CD4-positive, alpha-beta T cell (primary cell): ENCODE results near the gene GABARAPL2. TPM values are rescaled to one million over a fixed set of nuclear protein-coding genes. Genes with fewer than 3 reads are reported as not detected.
"Not testable (repeated sequence)": the region's sequence is repeated elsewhere in the genome, so short reads cannot be mapped to it uniquely, and the experiment has no call there.

Experiments used
- ATAC-seq: fragments of 200-7000 bp; cut with Tn5 transposase; one replicate; pipeline ENCODE4 v1.10.0; 2022; ENCODE audit warnings: mild to moderate bottlenecking; ENCODE audit not compliant: poor library complexity
- CTCF ChIA-PET: fragments of 350-600 bp; sonication (Branson Sonifier 250); formaldehyde crosslinking; loops from one replicate; lab custom pipeline; 2021; ENCODE audit warnings: antibody characterized with exemption, inconsistent platforms; lab: Charles Lee
- POLR2A ChIA-PET: fragments of 350-600 bp; sonication (Branson Sonifier 250); formaldehyde crosslinking; loops from one replicate; lab custom pipeline; 2021; ENCODE audit warnings: antibody characterized with exemption, inconsistent platforms; lab: Charles Lee
- DNase-seq, 14 experiments: peaks; one replicate each; pipeline ENCODE4 v3.0.0-alpha.2; 2013 to 2020; ENCODE audit warnings: mixed read lengths in 2 of 14
- H3K27ac ChIP-seq, 2 donors: one replicate each; pipeline versions ENCODE4 v1.5.1 to v1.7.0; 2013; ENCODE audit warnings: low read length in 2 of 2, low read depth in 1 of 2, mild to moderate bottlenecking in 1 of 2
- H3K27me3 ChIP-seq, 2 experiments: 1 replicate in 1 of 2; 2 replicates in 1 of 2; pipeline versions ENCODE4 v1.6.1 to v1.7.0; 2013; ENCODE audit warnings: low read length in 2 of 2, control low read depth in 1 of 2, mild to moderate bottlenecking in 1 of 2, moderate library complexity in 1 of 2; ENCODE audit not compliant: insufficient read depth in 2 of 2, control insufficient read depth in 1 of 2
- H3K36me3 ChIP-seq: one replicate; pipeline ENCODE4 v1.6.1; 2013; ENCODE audit warnings: low read length, control low read depth; ENCODE audit not compliant: insufficient read depth
- H3K4me1 ChIP-seq: one replicate; pipeline ENCODE4 v1.6.1; 2013; ENCODE audit warnings: low read length, control low read depth; ENCODE audit not compliant: insufficient read depth
- H3K4me3 ChIP-seq: one replicate; pipeline ENCODE4 v1.5.1; 2013; ENCODE audit warnings: mild to moderate bottlenecking, low read length, moderate library complexity
- H3K9me3 ChIP-seq, 2 experiments: 1 replicate in 1 of 2; 2 replicates in 1 of 2; pipeline versions ENCODE4 v1.6.1 to v1.7.0; 2013; ENCODE audit warnings: low read length in 2 of 2, mild to moderate bottlenecking in 2 of 2, control low read depth in 1 of 2, moderate library complexity in 1 of 2; ENCODE audit not compliant: control insufficient read depth in 1 of 2, insufficient read depth in 1 of 2
- H3K27ac Mint-ChIP-seq: one replicate; pipeline ENCODE4 v1.8.0; 2020; ENCODE audit warnings: mixed read lengths
- H3K27me3 Mint-ChIP-seq: one replicate; pipeline ENCODE4 v1.8.0; 2021; ENCODE audit warnings: mixed read lengths
- H3K36me3 Mint-ChIP-seq: one replicate; pipeline ENCODE4 v1.8.0; 2021; ENCODE audit warnings: low read depth, mixed read lengths
- H3K4me1 Mint-ChIP-seq: one replicate; pipeline ENCODE4 v1.8.0; 2021; ENCODE audit warnings: low read depth, mixed read lengths
- H3K4me3 Mint-ChIP-seq: one replicate; pipeline ENCODE4 v1.8.0; 2020; ENCODE audit warnings: mild to moderate bottlenecking, mixed read lengths
- H3K9me3 Mint-ChIP-seq: one replicate; pipeline ENCODE4 v1.8.0; 2020; ENCODE audit warnings: mixed read lengths
- CTCF ChIP-seq: fragments of 200-600 bp; IDR thresholded peaks from one replicate; pipeline ENCODE4 v1.8.0; 2022; ENCODE audit warnings: antibody characterized with exemption, mild to moderate bottlenecking
- intact Hi-C, 2 experiments: fragments of 100-400 bp; cut with DNase I in 1 of 2; cut with micrococcal nuclease in 1 of 2; formaldehyde crosslinking; loops; one replicate each; pipeline versions ENCODE4 v1.15.1 to v1.9.0; 2023 to 2025; cut with DNase I, micrococcal nuclease
- total RNA-seq, 174 experiments: library from RNA in 2 of 174; stranded (reverse) in 2 of 174; gene quantifications; one replicate each; pipeline ENCODE4 v1.2.3 and lab custom pipeline; 2021 to 2026

The GABARAPL2 gene
- total RNA-seq, 2 experiments from 2014 or later = 44.6 to 48.3 TPM

DNA sequence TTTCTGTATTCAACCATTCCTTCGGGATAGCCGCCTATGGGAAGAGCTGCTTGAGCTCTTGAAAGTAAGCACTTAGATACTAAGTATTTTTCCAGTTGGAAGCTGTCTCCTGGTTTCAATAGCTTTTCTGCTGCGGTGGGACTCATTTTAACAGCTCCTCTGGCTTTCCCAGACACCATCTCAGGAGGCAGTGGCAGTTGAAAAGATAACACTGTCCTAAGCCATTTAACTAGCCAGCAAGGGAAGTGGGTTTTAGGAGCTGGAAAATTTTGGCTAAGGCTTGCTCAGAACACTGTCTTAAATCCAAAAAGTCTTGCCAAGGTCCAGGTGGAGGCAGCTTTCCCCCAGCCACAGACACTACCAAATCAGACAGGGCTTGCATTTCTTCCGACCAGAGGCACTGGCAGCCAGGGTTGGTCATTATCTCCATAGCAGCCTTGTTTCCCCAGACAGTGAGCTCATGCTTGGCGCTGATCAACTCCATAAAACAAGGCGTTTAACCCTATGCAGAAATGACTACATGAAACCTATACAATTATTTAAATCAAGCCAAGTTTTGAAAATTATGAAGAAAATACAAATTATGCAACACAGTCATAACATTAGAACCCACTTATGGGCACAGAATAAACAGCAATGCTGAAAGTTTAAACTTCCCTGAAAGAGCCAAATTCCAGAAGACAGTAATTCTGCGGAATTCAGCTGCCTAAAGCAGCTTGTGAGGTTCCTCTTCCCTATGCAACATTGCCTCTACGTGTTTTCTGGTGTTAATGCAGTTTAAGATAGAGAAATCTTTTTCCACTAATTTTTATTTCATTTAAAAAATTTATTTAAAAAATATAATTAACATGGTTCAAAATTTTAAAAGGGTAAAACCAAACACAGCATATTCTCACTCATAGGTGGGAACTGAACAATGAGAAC, 25.0 kb downstream of the GABARAPL2 start:
- H3K27me3 ChIP-seq = no peaks in the 10 kb centered on the region
- no peaks in the 10 kb centered on the region for H3K9me3 ChIP-seq
- no peak overlapping the region for H3K27ac Mint-ChIP-seq
- no peak overlapping the region for H3K4me3 Mint-ChIP-seq
- ChIA-PET POLR2A (no interaction called here), CTCF (interaction anchor here (1.0 kb wide), 1 partner anchor 74 kb away, joined by 3 read pairs; no protein-coding TSS in a partner anchor)
- no peak for ATAC-seq
- H3K36me3 Mint-ChIP-seq = peaks cover 43% of the 10 kb centered on the region
- no peaks in the 10 kb centered on the region for H3K27me3 Mint-ChIP-seq
- peaks cover 11% of the 10 kb centered on the region for H3K36me3 ChIP-seq
- H3K9me3 Mint-ChIP-seq = no peaks in the 10 kb centered on the region
- H3K27ac ChIP-seq = no peak overlapping the region
- TF ChIP-seq CTCF = no peak
- peaks cover 5% of the 10 kb centered on the region for H3K4me1 Mint-ChIP-seq
- no peak for DNase-seq
- intact Hi-C loops = no loop called here
- no peak overlapping the region for H3K4me3 ChIP-seq
- H3K4me1 ChIP-seq = no peaks in the 10 kb centered on the region

GRCh38 chr16:75591927-75592326, 25.7 kb downstream of the GABARAPL2 start:
- H3K27me3 Mint-ChIP-seq, H3K27ac Mint-ChIP-seq, H3K4me3 ChIP-seq, H3K27me3 ChIP-seq, POLR2A ChIA-PET, H3K4me1 Mint-ChIP-seq, H3K4me1 ChIP-seq, H3K9me3 Mint-ChIP-seq, CTCF ChIA-PET, H3K9me3 ChIP-seq, DNase-seq, intact Hi-C loops, ATAC-seq, H3K4me3 Mint-ChIP-seq, H3K27ac ChIP-seq: not testable (repeated sequence)
- H3K36me3 Mint-ChIP-seq = peaks cover 44% of the 10 kb centered on the region
- H3K36me3 ChIP-seq = peaks cover 11% of the 10 kb centered on the region

- no peak overlapping the region for H3K4me3 Mint-ChIP-seq
Measured at GRCh38 chr16:75593308-75593707, 27.1 kb downstream of the GABARAPL2 start.

More at GRCh38 chr16:75593308-75593707, 27.1 kb downstream of the GABARAPL2 start:
- no peak for TF ChIP-seq CTCF
- Histone ChIP-seq H3K27ac (no peak overlapping the region), H3K4me1 (no peaks in the 10 kb centered on the region), H3K9me3 (no peaks in the 10 kb centered on the region), H3K36me3 (peaks cover 20% of the 10 kb centered on the region), H3K27me3 (no peaks in the 10 kb centered on the region), H3K4me3 (no peak overlapping the region)
- ChIA-PET POLR2A (no interaction called here), CTCF (interaction anchor here (0.6 kb wide), 1 partner anchor 76 kb away, joined by 3 read pairs; no protein-coding TSS in a partner anchor)
- no peaks in the 10 kb centered on the region for H3K27me3 Mint-ChIP-seq
- DNase-seq (no peak), ATAC-seq (no peak)
- intact Hi-C loops = no loop called here
- peaks cover 52% of the 10 kb centered on the region for H3K36me3 Mint-ChIP-seq
- H3K27ac Mint-ChIP-seq = no peak overlapping the region
- peaks cover 5% of the 10 kb centered on the region for H3K4me1 Mint-ChIP-seq
- H3K9me3 Mint-ChIP-seq = no peaks in the 10 kb centered on the region
